Neural cell (in vitro differentiated cells): ENCODE results near the gene NTN4. TPM values are rescaled to one million over a fixed set of nuclear protein-coding genes. Genes with fewer than 3 reads are reported as not detected.
A peak's percentile ranks its signal among the peaks of the same experiment; 100 is the strongest.
"Not testable (repeated sequence)": the region's sequence is repeated elsewhere in the genome, so short reads cannot be mapped to it uniquely, and the experiment has no call there.

ENCODE experiments used
- H2AFZ ChIP-seq: fragments of 200-600, 300-800 bp; sonication (generic), shearing (Covaris generic); 2 replicates; pipeline ENCODE4 v1.6.0; 2014; ENCODE audit warnings: low read depth, mild to moderate bottlenecking, antibody characterized with exemption, low read length, moderate library complexity
- H3F3A ChIP-seq: fragments of 200-600 bp; shearing (Covaris generic); 2 replicates; pipeline ENCODE4 v1.6.1; 2016; ENCODE audit warnings: mild to moderate bottlenecking, moderate library complexity, mixed read lengths, antibody characterized with exemption, low read length; ENCODE audit not compliant: insufficient read depth, poor library complexity, severe bottlenecking
- H3K27ac ChIP-seq: fragments of 200-600, 300-800 bp; sonication (generic), shearing (Covaris generic); 2 replicates; pipeline ENCODE4 v1.5.1; 2014; ENCODE audit warnings: mild to moderate bottlenecking, low read length, moderate library complexity
- H3K27me3 ChIP-seq: fragments of 300-800, 200-600 bp; sonication (generic), shearing (Covaris generic); 2 replicates; pipeline ENCODE4 v1.6.0; 2014; ENCODE audit warnings: mild to moderate bottlenecking, low read depth, low read length, moderate library complexity; ENCODE audit not compliant: insufficient read depth
- H3K36me3 ChIP-seq: fragments of 300-800, 200-600 bp; sonication (generic), shearing (Covaris generic); 2 replicates; pipeline ENCODE4 v1.5.1; 2014; ENCODE audit warnings: mild to moderate bottlenecking, antibody characterized with exemption, low read length, moderate library complexity; ENCODE audit not compliant: insufficient read depth
- H3K4me2 ChIP-seq: fragments of 300-800, 200-600 bp; sonication (generic), shearing (Covaris generic); 2 replicates; pipeline ENCODE4 v1.6.0; 2014; ENCODE audit warnings: mild to moderate bottlenecking, low read length
- H3K4me3 ChIP-seq: fragments of 300-800, 200-600 bp; sonication (generic), shearing (Covaris generic); 2 replicates; pipeline ENCODE4 v1.5.1; 2014; ENCODE audit warnings: mild to moderate bottlenecking, low read length, moderate library complexity
- H3K79me2 ChIP-seq: fragments of 200-600 bp; shearing (Covaris generic); replicated peaks from 2 replicates; pipeline ENCODE4 v1.6.0; 2014; ENCODE audit warnings: mild to moderate bottlenecking, low read length, moderate library complexity; ENCODE audit not compliant: insufficient read depth
- H3K9ac ChIP-seq: fragments of 300-800, 200-600 bp; sonication (generic), shearing (Covaris generic); 2 replicates; pipeline ENCODE4 v1.6.1; 2016; ENCODE audit warnings: mild to moderate bottlenecking, low read length, mixed read lengths
- H3K9me2 ChIP-seq: fragments of 200-600 bp; shearing (Covaris generic); 2 replicates; pipeline ENCODE4 v1.6.1; 2016; ENCODE audit warnings: mild to moderate bottlenecking, low read length, mixed read lengths; ENCODE audit not compliant: insufficient read depth
- H3K9me3 ChIP-seq: fragments of 200-600, 300-800 bp; sonication (generic), shearing (Covaris generic); 2 replicates; pipeline ENCODE4 v1.6.1; 2016; ENCODE audit warnings: mild to moderate bottlenecking, mixed run types, low read length, moderate library complexity, mixed read lengths
- H4K20me1 ChIP-seq: fragments of 200-600 bp; shearing (Covaris generic); 2 replicates; pipeline ENCODE4 v1.6.1; 2016; ENCODE audit warnings: mild to moderate bottlenecking, mixed run types; ENCODE audit not compliant: insufficient read depth
- EP300 ChIP-seq: fragments of 450-650 bp; conservative IDR thresholded peaks from 2 replicates; pipeline ENCODE4 v1.6.1; 2014; ENCODE audit warnings: antibody characterized with exemption, mild to moderate bottlenecking, moderate library complexity; ENCODE audit not compliant: poor library complexity, severe bottlenecking
- EZH2 ChIP-seq: fragments of 200-600, 300-800 bp; shearing (Covaris generic), sonication (generic); IDR thresholded peaks from 2 replicates; pipeline ENCODE4 v1.6.1; 2014; ENCODE audit warnings: antibody characterized with exemption, low read length, borderline replicate concordance, mild to moderate bottlenecking; ENCODE audit not compliant: insufficient read depth, poor library complexity, severe bottlenecking
- MXI1 ChIP-seq: fragments of 450-650 bp; conservative IDR thresholded peaks from 2 replicates; pipeline ENCODE4 v1.6.1; 2014; ENCODE audit warnings: antibody characterized with exemption, mild to moderate bottlenecking; ENCODE audit not compliant: poor library complexity, severe bottlenecking
- POLR2AphosphoS5 ChIP-seq: IDR thresholded peaks from 2 replicates; pipeline ENCODE4 v1.6.1; 2012
- RAD21 ChIP-seq: fragments of 450-650 bp; conservative IDR thresholded peaks from 2 replicates; pipeline ENCODE4 v1.6.1; 2014; ENCODE audit warnings: antibody characterized with exemption, mild to moderate bottlenecking, moderate library complexity
- REST ChIP-seq: IDR thresholded peaks from 2 replicates; pipeline ENCODE4 v1.6.1; 2012; ENCODE audit warnings: borderline replicate concordance
- SMC3 ChIP-seq: fragments of 450-650 bp; conservative IDR thresholded peaks from 2 replicates; pipeline ENCODE4 v1.6.1; 2014; ENCODE audit warnings: antibody characterized with exemption, mild to moderate bottlenecking, moderate library complexity; ENCODE audit not compliant: poor library complexity
- TAF1 ChIP-seq: IDR thresholded peaks from 2 replicates; pipeline ENCODE4 v1.6.1; 2012; ENCODE audit warnings: low read depth
- polyA plus RNA-seq: library from polyadenylated mRNA; depleted of rRNA; stranded (reverse); fragments of >200 nt; gene quantifications from 2 replicates; pipeline ENCODE4 v1.2.3, GENCODE V29; 2014

The NTN4 gene
- polyA plus RNA-seq, 1 donor from 2014 or later = 12.4 TPM

- Histone ChIP-seq H3K9ac (no peak overlapping the region), H3K9me3 (no peaks in the 10 kb centered on the region), H3F3A (no peaks in the 10 kb centered on the region), H3K79me2 (no peaks in the 10 kb centered on the region), H4K20me1 (no peaks in the 10 kb centered on the region), H2AFZ (no peak overlapping the region), H3K27ac (no peak overlapping the region), H3K9me2 (no peaks in the 10 kb centered on the region), H3K4me2 (no peak overlapping the region), H3K27me3 (no peaks in the 10 kb centered on the region), H3K36me3 (no peaks in the 10 kb centered on the region), H3K4me3 (no peak overlapping the region)
- no peak for TF ChIP-seq EZH2
- no peak for TF ChIP-seq EP300
- no peak for TF ChIP-seq REST
- no peak for TF ChIP-seq MXI1
Measured at GRCh38 chr12:95736631-95737030, 53.9 kb downstream of the NTN4 start.

- not testable (repeated sequence) for H3K4me2 ChIP-seq, H3K4me3 ChIP-seq, H3K27me3 ChIP-seq, H3K9me3 ChIP-seq, H3K36me3 ChIP-seq, H3F3A ChIP-seq, H3K27ac ChIP-seq, H3K79me2 ChIP-seq, H3K9ac ChIP-seq, H4K20me1 ChIP-seq, H2AFZ ChIP-seq, H3K9me2 ChIP-seq
Measured at GRCh38 chr12:95735728-95736127, 54.8 kb downstream of the NTN4 start.

GRCh38 chr12:95733141-95733825 lies 57.3 kb downstream of the NTN4 start:
- peak overlapping the region; percentile 45 for H3K4me2 ChIP-seq
- no peak overlapping the region for H2AFZ ChIP-seq
- H3K9me3 ChIP-seq = no peaks in the 10 kb centered on the region
- no peak overlapping the region for H3K9ac ChIP-seq
- H4K20me1 ChIP-seq = no peaks in the 10 kb centered on the region
- no peaks in the 10 kb centered on the region for H3K27me3 ChIP-seq
- no peaks in the 10 kb centered on the region for H3K79me2 ChIP-seq
- no peak for TF ChIP-seq RAD21
- TF ChIP-seq SMC3 = no peak
- peak; percentile 75 for TF ChIP-seq POLR2AphosphoS5
- TF ChIP-seq TAF1 = no peak
- TF ChIP-seq MXI1 = no peak
- TF ChIP-seq EP300 = peak; percentile 67
- peak; percentile 98 for TF ChIP-seq REST
- H3K9me2 ChIP-seq = no peaks in the 10 kb centered on the region
- no peak overlapping the region for H3K27ac ChIP-seq
- H3F3A ChIP-seq = no peaks in the 10 kb centered on the region
- no peak overlapping the region for H3K4me3 ChIP-seq
- no peaks in the 10 kb centered on the region for H3K36me3 ChIP-seq
